Activated gamma-delta T cell (primary cell): Measurements from ENCODE around the gene NLRP11.
"Not testable (repeated sequence)": the region's sequence is repeated elsewhere in the genome, so short reads cannot be mapped to it uniquely, and the experiment has no call there.

Source experiments
- DNase-seq: peaks from one replicate; lab custom pipeline; 2025; lab: John Stamatoyannopoulos, UW

Gene NLRP11

GRCh38 chr19:55778331-55778730 is 53.5 kb downstream of the NLRP11 start:
- DNase-seq = no peak

GRCh38 chr19:55777528-55777927 is 54.3 kb downstream of the NLRP11 start:
- no peak for DNase-seq

DNA sequence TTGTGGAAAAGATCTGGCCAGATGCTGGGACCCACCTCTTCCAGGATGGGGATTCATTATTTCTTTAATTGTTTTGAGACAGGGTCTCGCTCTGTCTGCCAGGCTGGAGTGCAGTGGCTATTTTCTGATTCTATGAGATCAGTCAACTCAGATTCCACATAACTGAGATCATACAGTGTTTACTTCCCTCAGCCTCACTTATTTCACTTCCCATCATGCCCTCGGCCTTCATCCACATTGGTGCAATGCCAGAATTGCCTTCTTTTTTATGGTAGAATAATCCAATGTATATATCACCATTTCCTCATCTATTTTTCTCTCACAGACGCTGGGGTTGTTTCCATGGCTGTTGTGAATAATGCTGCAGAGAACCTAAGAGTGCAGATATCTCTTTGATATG is 62.2 kb downstream of the NLRP11 start:
- DNase-seq = not testable (repeated sequence)

DNA sequence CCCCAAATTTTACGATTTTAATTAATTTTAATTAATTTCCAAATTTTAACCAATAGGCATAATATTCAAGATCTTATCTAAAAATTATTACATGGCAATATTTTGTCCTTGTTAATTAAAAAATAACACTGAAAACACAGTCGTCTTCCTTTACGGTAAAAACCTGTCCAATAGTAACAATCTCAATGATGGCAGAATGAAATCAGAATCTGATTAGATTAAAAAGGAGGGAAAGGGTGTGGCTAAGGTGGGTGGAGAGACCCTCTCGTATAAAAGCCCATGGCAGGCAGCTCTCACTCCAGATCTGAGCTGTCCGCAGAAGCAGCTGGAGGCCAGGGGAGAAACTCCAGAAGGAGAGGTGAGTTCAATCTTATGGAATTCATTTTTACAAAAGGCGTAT is 63.0 kb downstream of the NLRP11 start, which contains the start of gene RFPL4AL1:
TSS of gene RFPL4AL1 (plus strand) at position 301 of the 400 bp plus-strand sequence. CDS start 2,687 bp downstream, outside the sequence.
- not testable (repeated sequence) for DNase-seq

GRCh38 chr19:55766466-55766865 is 65.3 kb downstream of the NLRP11 start:
- no peak for DNase-seq

DNA sequence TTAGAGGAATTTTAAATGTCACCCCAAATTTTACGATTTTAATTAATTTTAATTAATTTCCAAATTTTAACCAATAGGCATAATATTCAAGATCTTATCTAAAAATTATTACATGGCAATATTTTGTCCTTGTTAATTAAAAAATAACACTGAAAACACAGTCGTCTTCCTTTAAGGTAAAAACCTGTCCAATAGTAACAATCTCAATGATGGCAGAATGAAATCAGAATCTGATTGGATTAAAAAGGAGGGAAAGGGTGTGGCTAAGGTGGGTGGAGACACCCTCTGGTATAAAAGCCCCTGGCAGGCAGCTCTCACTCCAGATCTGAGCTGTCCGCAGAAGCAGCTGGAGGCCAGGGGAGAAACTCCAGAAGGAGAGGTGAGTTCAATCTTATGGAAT is 73.0 kb downstream of the NLRP11 start, which contains the start of gene RFPL4A:
TSS of gene RFPL4A (plus strand) at position 301 of the 400 bp plus-strand sequence. CDS start 2,704 bp downstream, outside the sequence.
- DNase-seq = not testable (repeated sequence)

- not testable (repeated sequence) for DNase-seq
These were observed 75.0 kb downstream of the NLRP11 start for GRCh38 chr19:55756808-55757207.

DNA sequence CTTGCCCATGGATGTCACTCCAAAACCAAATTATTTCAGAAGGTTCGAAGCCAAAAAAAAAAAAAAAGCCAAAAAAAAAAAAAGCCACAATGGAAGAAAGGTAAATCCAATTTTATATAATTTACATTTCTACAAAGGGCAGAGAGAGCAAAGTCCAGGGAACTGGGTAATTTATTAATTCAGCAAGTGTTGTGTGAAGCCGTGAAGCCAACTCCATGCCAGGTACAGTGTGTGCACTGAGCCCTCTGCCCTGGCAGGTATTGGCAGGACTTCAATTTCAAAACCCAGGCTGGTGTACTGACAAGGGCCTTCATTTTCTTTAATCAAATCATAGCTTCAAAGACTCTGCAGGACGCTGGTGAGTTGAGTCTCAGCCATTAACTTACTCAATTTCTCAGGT is 78.4 kb downstream of the NLRP11 start:
- DNase-seq = no peak

DNA sequence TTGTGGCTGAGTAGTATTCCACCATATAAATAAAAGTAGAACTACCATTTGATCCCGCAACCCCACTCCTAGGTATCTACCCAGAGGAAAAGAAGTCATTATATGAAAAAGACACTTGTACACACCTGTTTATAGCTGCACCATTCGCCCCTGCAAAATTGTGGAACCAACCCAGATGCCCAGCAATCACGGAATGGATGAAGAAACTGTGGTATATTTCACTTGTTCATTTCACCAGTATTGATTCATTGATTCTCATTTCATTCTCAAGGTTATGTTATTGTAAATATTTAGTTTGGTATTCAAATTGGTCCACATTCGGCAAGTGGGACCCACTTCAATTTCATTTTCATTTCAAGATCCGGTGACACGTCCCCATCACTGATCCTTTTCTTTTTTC is 81.1 kb downstream of the NLRP11 start:
- DNase-seq = no peak

GRCh38 chr19:55738302-55738701 is 93.5 kb downstream of the NLRP11 start, which contains the start of gene NLRP9:
Gene NLRP9, minus strand, starts transcription at chr19:55738402. Its CDS starts 28 bp downstream, at chr19:55738374.
- no peak for DNase-seq
